GM19467 (cell line): ENCODE results near the gene CARD9.
"Not testable (repeated sequence)": the region's sequence is repeated elsewhere in the genome, so short reads cannot be mapped to it uniquely, and the experiment has no call there.

Source experiments
- ATAC-seq: cut with Tn5 transposase; IDR thresholded peaks from one replicate; pipeline ENCODE4 v1.9.1; 2021; ENCODE audit warnings: mild to moderate bottlenecking, moderate library complexity; ENCODE audit not compliant: unreplicated experiment

The CARD9 gene

DNA sequence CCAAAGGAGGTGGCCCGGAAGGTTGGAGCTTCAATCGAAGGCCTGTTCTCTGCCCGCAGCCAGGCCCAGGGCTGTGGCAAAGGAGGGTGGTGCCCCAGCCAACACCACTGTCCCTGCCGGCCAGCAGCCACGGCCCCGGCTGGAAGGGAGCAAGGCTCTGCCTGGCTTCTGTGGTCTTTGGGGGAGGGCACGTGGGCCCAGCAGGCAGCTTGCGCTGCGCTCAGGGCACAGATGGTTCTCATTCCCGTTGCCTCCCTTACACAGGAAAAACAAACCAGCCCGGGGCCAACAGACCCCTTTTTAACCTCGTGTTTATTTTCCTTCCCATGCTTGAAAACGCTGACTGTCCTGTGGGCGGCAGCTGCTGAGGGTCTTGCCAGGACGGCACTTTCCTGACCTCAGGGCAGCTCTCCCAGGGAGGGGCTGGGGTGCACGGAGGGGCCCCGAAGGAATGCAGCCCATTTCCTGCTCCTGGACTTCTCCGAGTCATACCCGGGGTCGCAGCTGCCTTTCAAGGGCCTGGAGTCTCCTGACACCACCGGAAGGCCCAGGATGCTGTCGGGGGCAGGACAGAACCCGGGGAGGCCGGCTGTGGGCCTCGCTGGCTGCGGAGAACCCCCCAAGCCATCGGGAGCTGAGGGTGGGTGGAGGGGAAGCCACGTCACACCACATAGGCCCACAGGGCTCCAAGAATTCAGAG lies 47.3 kb downstream of the CARD9 start:
- no peak for ATAC-seq

DNA sequence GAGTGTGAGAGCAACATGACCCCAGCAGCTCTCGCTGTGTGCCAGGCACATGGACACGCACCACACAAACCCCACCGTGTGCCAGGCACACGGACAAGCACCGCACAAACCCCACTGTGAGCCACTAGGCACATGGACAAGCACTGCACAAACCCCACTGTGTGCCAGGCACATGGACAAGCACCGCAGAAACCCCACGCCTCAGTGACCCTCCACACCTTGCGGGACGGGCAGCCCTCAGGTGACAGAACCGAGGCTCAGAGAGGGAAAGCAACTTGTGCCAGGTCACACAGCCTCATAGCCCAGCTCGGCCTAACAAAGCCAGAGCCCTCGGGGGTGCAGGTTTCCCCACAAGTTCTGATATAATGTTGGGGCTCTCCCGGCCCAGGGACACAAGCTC lies 48.1 kb downstream of the CARD9 start:
- ATAC-seq = no peak

- no peak for ATAC-seq
Measured at GRCh38 chr9:136324501-136325300, 48.8 kb downstream of the CARD9 start.

- no peak for ATAC-seq
Measured at GRCh38 chr9:136323371-136323789, 50.1 kb downstream of the CARD9 start.

DNA sequence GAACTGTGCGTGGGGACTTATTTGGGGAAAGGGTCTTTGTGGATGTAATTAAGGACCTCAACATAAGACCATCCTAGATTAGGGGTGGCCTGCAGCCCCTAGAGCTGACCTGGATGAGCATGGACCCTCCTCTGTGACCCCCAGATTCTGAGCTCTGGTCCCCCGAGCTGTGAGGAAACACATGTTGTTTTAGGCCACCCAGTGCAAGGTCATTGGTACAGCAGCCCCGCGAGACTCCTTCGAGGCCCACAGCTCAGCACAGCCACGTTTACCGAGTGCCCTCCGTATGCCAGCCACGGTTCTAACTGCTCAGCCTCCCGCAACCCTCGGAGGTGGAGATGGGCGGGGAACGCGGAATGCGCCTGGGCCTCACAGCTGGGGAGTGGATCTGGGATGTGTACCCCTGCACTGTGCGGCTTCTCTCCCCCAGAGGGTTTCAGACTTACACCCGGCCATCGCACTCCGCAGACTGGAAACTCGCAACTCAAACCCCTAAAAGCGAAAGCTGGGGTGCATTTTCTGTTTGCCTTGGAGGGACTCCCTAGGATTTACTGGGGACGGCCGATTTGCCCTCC lies 50.6 kb downstream of the CARD9 start:
- no peak for ATAC-seq

DNA sequence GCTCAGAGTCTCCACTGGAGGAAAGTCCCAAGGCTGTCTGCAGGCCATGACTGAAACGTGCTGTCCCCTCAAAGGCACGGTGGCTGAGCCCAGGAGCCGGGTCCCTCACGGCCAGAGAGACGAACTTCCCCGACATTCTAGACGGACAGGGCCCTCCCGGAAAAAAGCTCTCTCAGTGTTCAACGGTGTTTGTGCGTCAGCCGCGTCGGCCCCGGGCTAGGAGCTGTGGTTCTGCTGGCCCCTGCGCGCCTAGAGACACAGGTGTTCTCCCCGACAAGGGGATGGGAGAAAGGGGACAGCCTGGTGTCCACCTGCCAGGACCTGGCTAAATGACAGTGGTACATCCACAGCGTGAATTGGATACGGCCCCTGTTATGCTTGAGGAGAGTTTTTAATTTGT lies 51.9 kb downstream of the CARD9 start:
- ATAC-seq = no peak

- not testable (repeated sequence) for ATAC-seq
Measured at GRCh38 chr9:136320972-136321371, 52.5 kb downstream of the CARD9 start.

DNA sequence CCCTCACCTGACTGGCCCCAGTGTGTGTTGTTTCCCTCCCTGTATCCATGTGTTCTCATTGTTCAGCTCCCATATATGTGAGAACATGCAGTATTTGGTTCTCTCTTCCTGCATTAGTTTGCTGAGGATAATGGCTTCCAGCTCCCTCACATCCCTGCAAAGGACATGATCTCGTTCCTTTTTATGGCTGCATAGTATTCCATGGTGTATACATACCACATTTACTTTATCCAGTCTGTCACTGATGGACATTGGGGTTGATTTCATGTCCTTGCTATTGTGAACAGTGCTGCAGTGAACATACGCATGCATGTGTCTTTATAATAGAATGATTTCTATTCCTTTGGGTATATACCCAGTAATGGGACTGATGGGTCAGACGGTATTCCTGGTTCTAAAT lies 53.5 kb downstream of the CARD9 start:
- not testable (repeated sequence) for ATAC-seq

GRCh38 chr9:136319244-136319643 lies 54.2 kb downstream of the CARD9 start:
- ATAC-seq = not testable (repeated sequence)

DNA sequence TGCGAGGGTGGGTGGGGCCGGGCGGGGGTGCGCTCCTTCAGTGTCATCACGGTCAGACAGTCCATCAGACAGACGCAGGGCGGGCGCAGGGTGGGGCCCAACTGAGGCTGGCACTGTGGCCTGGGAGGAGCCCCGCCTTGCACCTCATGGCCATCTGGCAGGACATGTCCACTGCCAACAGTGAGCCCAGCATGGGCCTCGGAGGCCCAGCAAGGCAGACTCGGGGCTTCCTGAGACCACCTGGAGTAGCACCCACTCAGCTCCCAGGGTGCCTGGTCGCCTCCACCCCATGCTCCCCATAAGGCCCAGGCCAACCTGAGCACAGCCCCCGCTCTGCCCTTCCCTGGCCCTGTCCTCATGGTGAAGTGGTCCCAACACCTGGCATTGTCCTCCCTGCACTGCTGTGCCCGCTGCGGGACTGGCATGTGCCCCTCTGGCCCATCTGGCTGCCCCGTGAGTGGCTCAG lies 54.7 kb downstream of the CARD9 start:
- ATAC-seq = no peak

DNA sequence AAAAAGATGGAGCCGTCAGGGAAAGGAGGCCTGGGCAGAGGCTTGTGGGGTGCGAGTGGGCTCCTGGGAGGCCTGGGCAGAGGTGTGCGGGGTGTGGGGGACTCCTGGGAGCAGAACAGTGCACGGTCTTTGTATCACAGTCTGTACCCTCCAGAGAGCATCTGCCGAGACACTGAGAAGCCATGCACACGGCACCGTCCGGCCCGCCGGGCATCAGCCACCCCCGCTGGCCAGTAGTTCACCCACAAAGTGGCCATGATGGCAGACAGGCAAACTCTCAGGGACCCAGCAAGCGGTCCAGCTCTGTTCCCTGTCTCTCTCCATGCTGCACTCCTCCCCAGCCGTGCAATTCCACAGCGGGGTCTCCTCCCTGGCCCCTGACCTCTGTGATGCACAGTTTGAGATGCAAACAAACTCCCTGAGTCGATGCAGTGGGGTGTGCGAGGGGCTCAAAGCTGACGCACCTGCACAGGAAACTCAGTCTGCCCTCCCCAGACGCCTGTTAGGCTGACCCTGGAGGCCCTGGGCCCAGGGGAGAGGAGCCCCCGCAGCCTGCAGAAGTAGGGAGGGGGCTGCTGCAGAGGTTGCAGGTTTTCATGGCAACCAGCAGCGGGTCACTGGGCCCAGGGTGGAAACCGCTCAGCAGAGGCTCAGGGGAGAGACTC lies 55.2 kb downstream of the CARD9 start:
- no peak for ATAC-seq

DNA sequence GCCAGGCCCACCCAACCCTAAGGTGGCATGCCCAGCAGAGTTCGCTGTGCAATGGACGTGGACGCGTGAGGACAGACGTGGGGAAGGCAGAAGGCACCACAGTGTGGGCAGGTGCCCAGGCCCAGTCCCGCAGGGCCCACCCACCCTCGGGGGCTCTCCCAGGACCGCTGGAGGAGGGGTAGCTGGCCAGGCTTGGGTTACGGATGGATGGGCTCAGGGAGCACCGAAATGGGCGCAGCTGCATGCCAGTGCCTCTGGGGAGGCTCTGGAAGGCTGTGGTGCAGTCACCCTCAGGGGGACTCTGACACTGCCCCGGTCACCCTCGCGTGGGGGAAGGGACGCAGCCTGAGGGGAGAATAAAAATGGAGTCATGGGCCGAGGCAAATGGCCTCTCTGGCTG lies 55.8 kb downstream of the CARD9 start:
- no peak for ATAC-seq

DNA sequence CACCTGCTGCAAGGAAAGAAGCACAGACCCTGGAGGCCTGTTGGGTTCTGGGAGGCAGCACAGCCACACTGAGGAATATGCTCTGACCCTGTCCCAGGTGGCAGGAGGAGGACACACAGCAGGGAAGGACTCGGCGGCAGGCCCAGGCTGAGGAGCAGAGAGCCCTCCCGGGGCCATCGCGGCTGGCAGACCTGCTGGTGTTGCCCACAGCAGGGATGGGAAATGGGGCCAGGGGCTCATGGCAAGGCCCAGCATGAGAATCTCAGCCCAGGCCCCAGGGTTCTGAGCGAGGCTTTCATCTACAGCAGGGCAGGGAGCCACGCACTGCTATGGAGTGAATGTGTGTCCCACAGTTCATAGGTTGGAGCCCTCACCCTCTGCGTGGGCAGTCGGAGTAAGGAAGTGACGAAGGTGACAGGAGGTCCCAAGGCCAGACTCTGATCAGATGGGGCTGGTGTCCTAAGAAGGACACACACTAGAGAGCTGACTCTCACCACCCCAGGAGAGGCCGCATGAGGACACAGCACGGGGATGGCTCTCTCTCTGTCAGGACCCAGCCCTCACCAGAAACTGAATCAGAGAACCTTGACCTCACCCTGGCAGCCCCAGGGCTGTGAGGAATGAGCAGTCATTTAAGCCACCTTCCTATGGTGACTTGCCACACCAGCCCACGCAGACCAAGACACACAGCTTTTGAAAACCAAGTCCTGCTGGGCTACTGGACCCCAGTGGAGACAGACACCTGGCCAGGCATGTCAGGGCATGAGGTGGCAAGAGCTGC lies 56.4 kb downstream of the CARD9 start:
- ATAC-seq = no peak

DNA sequence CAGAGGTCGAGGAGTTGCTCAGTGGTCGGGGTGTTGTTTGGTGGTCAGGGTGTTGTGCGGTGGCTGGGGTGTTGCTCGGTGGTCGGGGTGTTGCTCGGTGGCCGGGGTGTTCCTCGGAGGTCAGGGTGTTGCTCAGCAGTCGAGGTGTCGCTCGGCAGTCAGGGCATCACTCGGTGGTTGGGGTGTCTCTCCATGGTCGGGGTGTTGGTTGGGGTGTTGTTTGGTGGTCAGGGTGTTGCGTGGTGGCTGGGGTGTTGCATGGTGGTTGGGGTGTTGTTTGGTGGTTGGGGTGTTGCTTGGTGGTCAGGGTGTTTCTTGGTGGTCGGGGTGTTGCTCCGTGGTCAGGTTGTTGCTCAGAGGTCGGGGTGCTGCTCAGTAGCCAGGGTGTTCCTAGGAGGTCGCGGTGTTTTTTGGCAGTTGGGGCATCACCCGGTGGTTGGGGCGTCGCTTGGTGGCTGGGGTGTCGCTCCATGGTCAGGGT lies 57.2 kb downstream of the CARD9 start:
- ATAC-seq = no peak

DNA sequence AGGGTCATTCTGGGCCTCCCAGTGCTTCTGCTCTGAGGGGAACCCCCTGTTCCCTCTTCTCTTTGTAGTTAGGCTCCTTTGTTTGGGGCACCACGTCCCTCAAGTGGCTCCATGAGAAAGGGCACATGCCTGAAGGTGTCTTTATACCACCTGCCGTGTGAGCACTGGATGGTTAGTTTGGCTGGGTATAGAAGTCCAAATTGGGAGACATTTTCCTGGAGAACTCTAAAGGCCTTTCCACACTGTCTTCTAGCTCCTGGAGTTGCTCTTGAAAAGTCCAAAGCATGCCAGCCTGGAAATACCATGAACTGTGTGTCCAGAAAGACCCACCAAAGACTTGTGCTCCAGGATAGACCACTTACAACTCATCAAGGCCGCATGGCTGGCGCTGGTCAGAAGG lies 58.5 kb downstream of the CARD9 start:
- ATAC-seq = no peak

- no peak for ATAC-seq
Measured at GRCh38 chr9:136314056-136314416, 59.4 kb downstream of the CARD9 start.
